ENCODE data around the gene SKIDA1.

Gene SKIDA1

DNA sequence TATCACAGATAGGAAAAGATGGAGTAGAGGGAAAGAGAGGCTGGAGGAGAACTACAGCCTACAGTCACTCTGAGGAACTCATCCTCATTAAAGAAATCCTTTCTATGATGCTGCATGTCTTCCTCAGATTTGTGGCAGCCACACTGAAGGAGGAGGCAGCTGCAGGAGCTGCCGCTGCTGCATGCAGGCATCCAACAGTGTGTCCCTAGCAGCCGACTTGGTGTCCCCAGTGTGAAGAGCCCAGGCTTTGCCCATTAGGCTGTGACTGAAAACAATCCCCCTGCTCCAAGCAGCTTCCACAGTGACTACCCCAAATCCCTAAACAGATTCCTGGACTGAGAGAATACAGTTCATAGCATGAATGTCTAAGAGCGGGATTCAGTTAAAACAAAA is 23.1 kb downstream of the SKIDA1 start:
- Histone ChIP-seq H3K36me3 (ENCODE audit: control insufficient read depth, insufficient read depth, low read length) (no peaks in the 10 kb centered on the region), H3K4me3 (ENCODE audit: low read depth, low read length) (no peak overlapping the region), H3K9ac (ENCODE audit: low read depth, low read length) (no peak overlapping the region), H3K27me3 (ENCODE audit: control insufficient read depth, insufficient read depth, low read length) (peaks cover 61% of the 10 kb centered on the region), H3K9me3 (ENCODE audit: control insufficient read depth, insufficient read depth, low read length) (no peaks in the 10 kb centered on the region), H3K4me1 (ENCODE audit: control insufficient read depth, insufficient read depth, low read length) (peaks cover 61% of the 10 kb centered on the region)

DNA sequence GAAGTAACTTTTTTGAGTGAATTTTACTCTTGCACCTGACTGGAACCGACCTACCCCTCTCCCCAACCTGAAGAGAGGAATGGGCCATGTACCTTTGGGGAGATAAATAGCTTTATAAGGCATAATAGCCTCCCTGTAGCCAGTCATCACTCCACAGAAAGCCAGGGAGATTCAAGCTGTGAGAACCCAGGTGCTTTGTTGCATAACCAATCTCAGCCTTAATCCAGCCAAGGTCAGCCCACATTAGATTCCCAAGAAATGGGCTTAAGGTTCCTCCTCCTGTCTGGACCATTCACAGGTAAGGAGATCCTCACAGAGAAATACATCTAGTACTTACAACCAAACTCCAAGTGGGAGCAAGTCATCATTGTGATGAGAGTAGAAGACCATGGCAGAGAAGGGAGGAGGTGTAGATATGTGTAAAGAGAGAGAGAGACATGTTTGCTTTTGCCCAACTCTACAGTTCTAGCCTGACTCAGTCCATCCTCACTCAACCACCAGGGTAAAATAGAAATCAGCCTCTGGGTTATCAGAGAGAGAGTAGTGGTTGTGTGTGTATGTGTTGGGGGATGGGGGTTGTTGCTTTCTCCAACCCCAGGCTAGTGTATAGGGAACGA is 23.6 kb downstream of the SKIDA1 start:
- Histone ChIP-seq H3K4me3 (ENCODE audit: low read depth, low read length) (no peak overlapping the region), H3K9me3 (ENCODE audit: control insufficient read depth, insufficient read depth, low read length) (no peaks in the 10 kb centered on the region), H3K4me1 (ENCODE audit: control insufficient read depth, insufficient read depth, low read length) (peaks cover 58% of the 10 kb centered on the region), H3K27me3 (ENCODE audit: control insufficient read depth, insufficient read depth, low read length) (peaks cover 58% of the 10 kb centered on the region), H3K36me3 (ENCODE audit: control insufficient read depth, insufficient read depth, low read length) (no peaks in the 10 kb centered on the region), H3K9ac (ENCODE audit: low read depth, low read length) (no peak overlapping the region)

DNA sequence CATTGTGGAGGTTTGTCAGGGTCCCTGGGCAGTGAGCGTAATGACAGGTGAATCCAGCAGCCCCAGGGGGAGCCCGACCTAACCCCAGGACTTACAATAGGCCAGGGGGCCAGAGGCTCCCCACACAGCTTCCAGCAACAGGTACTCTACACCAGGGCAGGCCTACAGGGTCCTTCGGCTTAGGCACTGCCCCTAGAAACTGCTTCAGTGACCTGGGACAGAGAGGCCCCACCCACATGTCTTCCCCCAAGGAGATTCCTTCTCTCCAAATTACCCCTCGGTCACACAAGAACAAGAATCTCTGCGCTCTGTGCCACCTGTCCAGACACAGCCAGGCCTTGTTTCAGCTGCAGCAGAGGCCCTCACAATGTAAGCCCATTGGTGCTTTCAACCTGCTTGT is 24.4 kb downstream of the SKIDA1 start:
- Histone ChIP-seq H3K4me1 (ENCODE audit: control insufficient read depth, insufficient read depth, low read length) (peaks cover 51% of the 10 kb centered on the region), H3K9ac (ENCODE audit: low read depth, low read length) (no peak overlapping the region), H3K9me3 (ENCODE audit: control insufficient read depth, insufficient read depth, low read length) (no peaks in the 10 kb centered on the region), H3K4me3 (ENCODE audit: low read depth, low read length) (peak overlapping the region; percentile 67), H3K36me3 (ENCODE audit: control insufficient read depth, insufficient read depth, low read length) (no peaks in the 10 kb centered on the region), H3K27me3 (ENCODE audit: control insufficient read depth, insufficient read depth, low read length) (peaks cover 50% of the 10 kb centered on the region)

DNA sequence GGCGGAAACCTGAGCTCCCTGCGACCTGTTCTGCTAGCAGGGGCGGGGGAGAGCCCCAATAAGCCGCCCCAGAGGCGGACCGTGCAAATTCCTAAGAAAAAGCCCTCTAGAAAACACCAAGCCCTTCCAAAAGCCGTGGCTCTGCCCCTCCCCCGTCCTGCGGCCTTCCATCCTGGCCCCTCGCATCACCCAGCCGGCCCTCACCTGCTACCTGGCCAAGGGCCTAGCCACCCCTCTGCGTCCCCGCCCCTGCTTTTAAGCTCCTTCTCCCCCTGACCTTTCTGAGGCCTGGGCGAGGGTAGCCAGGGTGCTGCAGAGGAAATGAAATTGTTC is 24.9 kb downstream of the SKIDA1 start:
- Histone ChIP-seq H3K4me1 (ENCODE audit: control insufficient read depth, insufficient read depth, low read length) (peaks cover 45% of the 10 kb centered on the region), H3K9ac (ENCODE audit: low read depth, low read length) (no peak overlapping the region), H3K27me3 (ENCODE audit: control insufficient read depth, insufficient read depth, low read length) (peaks cover 45% of the 10 kb centered on the region), H3K4me3 (ENCODE audit: low read depth, low read length) (peak overlapping the region; percentile 67), H3K9me3 (ENCODE audit: control insufficient read depth, insufficient read depth, low read length) (no peaks in the 10 kb centered on the region), H3K36me3 (ENCODE audit: control insufficient read depth, insufficient read depth, low read length) (no peaks in the 10 kb centered on the region)

- Histone ChIP-seq H3K27me3 (ENCODE audit: control insufficient read depth, insufficient read depth, low read length) (peaks cover 40% of the 10 kb centered on the region), H3K36me3 (ENCODE audit: control insufficient read depth, insufficient read depth, low read length) (no peaks in the 10 kb centered on the region), H3K4me1 (ENCODE audit: control insufficient read depth, insufficient read depth, low read length) (peaks cover 42% of the 10 kb centered on the region), H3K9me3 (ENCODE audit: control insufficient read depth, insufficient read depth, low read length) (no peaks in the 10 kb centered on the region), H3K4me3 (ENCODE audit: low read depth, low read length) (peak overlapping the region; percentile 67), H3K9ac (ENCODE audit: low read depth, low read length) (peak overlapping the region; percentile 56)
Measured at GRCh38 chr10:21499701-21500577, 25.5 kb downstream of the SKIDA1 start.

DNA sequence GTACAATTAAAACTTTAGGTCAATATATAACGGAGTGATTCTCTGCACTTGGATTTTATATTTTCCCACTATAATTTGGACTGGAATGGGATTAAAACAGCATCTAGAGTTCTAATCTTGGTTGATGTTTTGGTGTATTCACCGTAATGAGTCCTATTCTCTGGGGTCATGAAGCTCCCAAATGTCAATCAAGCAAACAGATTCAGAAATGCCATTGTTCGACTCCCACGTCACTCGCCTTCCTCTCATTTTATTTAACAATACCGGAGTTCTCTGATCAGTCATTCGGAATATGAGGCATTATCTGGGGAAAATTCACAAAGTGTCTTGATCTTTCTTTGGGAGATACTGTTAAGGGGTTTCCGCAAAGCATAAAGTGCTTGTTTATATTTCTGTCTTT is 26.5 kb downstream of the SKIDA1 start:
- Histone ChIP-seq H3K9ac (ENCODE audit: low read depth, low read length) (no peak overlapping the region), H3K27me3 (ENCODE audit: control insufficient read depth, insufficient read depth, low read length) (peaks cover 37% of the 10 kb centered on the region), H3K36me3 (ENCODE audit: control insufficient read depth, insufficient read depth, low read length) (no peaks in the 10 kb centered on the region), H3K4me1 (ENCODE audit: control insufficient read depth, insufficient read depth, low read length) (peaks cover 42% of the 10 kb centered on the region), H3K9me3 (ENCODE audit: control insufficient read depth, insufficient read depth, low read length) (no peaks in the 10 kb centered on the region), H3K4me3 (ENCODE audit: low read depth, low read length) (peak overlapping the region; percentile 67)

DNA sequence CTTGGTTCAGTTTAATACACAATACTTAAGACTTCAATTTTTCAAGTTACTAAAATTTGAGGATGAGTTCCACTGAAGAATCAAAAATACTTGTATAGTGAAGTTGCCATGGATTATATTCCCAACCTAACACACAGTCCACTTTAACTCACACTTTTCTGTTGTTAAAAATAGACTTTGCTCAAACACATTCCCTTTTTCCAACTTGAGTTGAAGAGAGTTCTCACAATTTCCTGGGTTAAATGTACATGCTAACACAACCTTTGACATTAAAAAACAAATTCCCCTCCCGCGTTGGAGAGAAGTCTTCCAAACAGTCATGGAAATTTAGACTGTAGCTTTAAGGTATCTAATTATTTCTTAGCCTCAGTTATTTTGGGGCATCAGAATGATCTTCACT is 27.1 kb downstream of the SKIDA1 start:
- peaks cover 37% of the 10 kb centered on the region for H3K27me3 ChIP-seq (ENCODE audit: control insufficient read depth, insufficient read depth, low read length)
- no peak overlapping the region for H3K4me3 ChIP-seq (ENCODE audit: low read depth, low read length)
- no peak overlapping the region for H3K9ac ChIP-seq (ENCODE audit: low read depth, low read length)
- no peaks in the 10 kb centered on the region for H3K36me3 ChIP-seq (ENCODE audit: control insufficient read depth, insufficient read depth, low read length)
- no peaks in the 10 kb centered on the region for H3K9me3 ChIP-seq (ENCODE audit: control insufficient read depth, insufficient read depth, low read length)
- H3K4me1 ChIP-seq (ENCODE audit: control insufficient read depth, insufficient read depth, low read length): peaks cover 39% of the 10 kb centered on the region

GRCh38 chr10:21497177-21497807 is 28.2 kb downstream of the SKIDA1 start:
- Histone ChIP-seq H3K27me3 (ENCODE audit: control insufficient read depth, insufficient read depth, low read length) (peaks cover 37% of the 10 kb centered on the region), H3K4me3 (ENCODE audit: low read depth, low read length) (peak overlapping the region; percentile 89), H3K9ac (ENCODE audit: low read depth, low read length) (peak overlapping the region; percentile 79), H3K36me3 (ENCODE audit: control insufficient read depth, insufficient read depth, low read length) (no peaks in the 10 kb centered on the region), H3K9me3 (ENCODE audit: control insufficient read depth, insufficient read depth, low read length) (no peaks in the 10 kb centered on the region), H3K4me1 (ENCODE audit: control insufficient read depth, insufficient read depth, low read length) (peaks cover 36% of the 10 kb centered on the region)

DNA sequence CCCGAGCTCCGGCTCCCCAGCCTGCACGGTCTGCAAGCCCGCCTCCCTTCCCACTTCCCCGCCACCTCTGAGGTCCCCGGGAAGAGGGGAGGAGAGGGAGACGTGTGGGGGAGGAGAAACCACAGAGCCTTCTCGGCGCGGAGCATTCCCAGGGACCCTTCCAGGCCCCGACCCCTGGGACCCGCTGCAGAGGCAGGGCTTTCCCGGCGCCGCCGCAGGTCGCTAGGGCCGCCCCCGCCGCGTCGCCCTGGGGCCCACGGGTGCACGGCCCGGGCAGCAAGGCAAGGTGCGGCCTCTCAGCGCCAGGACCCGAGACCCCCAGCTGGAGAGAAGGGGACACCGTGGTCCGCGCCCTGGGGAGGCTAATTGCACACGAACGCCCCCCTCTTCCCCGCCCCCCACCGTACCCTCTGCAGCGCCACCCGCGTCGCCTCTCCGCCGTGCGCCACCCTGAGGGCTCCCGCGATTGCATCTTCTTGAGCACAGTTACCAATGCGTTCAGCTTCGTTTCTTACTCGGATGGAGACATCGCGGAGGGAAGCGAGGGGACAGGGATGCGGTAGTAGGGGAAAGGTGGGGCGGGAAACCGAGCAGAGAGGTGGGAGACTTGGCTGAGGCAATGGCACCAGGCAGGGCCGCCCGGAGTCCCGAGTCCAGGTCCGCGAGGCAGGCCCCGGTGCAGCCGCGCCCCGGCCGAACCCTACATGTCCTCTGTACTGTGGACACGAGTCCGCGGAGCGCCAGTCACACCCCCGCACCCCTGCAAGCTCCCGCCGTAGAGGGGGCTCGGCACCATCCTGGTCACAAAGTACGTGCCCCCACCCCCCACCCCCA is 28.9 kb downstream of the SKIDA1 start:
- Histone ChIP-seq H3K9ac (ENCODE audit: low read depth, low read length) (peak overlapping the region; percentile 79), H3K9me3 (ENCODE audit: control insufficient read depth, insufficient read depth, low read length) (no peaks in the 10 kb centered on the region), H3K27me3 (ENCODE audit: control insufficient read depth, insufficient read depth, low read length) (peaks cover 34% of the 10 kb centered on the region), H3K36me3 (ENCODE audit: control insufficient read depth, insufficient read depth, low read length) (no peaks in the 10 kb centered on the region), H3K4me3 (ENCODE audit: low read depth, low read length) (peak overlapping the region; percentile 89), H3K4me1 (ENCODE audit: control insufficient read depth, insufficient read depth, low read length) (peaks cover 31% of the 10 kb centered on the region)

GRCh38 chr10:21495752-21496342 is 29.6 kb downstream of the SKIDA1 start:
- peaks cover 29% of the 10 kb centered on the region for H3K27me3 ChIP-seq (ENCODE audit: control insufficient read depth, insufficient read depth, low read length)
- H3K36me3 ChIP-seq (ENCODE audit: control insufficient read depth, insufficient read depth, low read length): no peaks in the 10 kb centered on the region
- no peaks in the 10 kb centered on the region for H3K9me3 ChIP-seq (ENCODE audit: control insufficient read depth, insufficient read depth, low read length)
- H3K4me3 ChIP-seq (ENCODE audit: low read depth, low read length): peak overlapping the region; percentile 89
- peaks cover 24% of the 10 kb centered on the region for H3K4me1 ChIP-seq (ENCODE audit: control insufficient read depth, insufficient read depth, low read length)
- H3K9ac ChIP-seq (ENCODE audit: low read depth, low read length): peak overlapping the region; percentile 73

All from iPS-15b (cell line).